AG04449 (cell line): Measurements from ENCODE around the gene TSPAN9.

Source experiments
- CTCF ChIA-PET: fragments of 350-600 bp; formaldehyde crosslinking; extraction: SDS; loops from one replicate; lab custom pipeline; 2021; ENCODE audit warnings: antibody characterized with exemption; lab: Yijun Ruan, JAX
- POLR2A ChIA-PET: fragments of 400-600, 350-600 bp; formaldehyde crosslinking; extraction: SDS; loops from one replicate; lab custom pipeline; 2020; ENCODE audit warnings: antibody characterized with exemption, inconsistent platforms; lab: Yijun Ruan, JAX
- DNase-seq: peaks from one replicate; pipeline ENCODE4 v3.0.0-alpha.2; 2010; ENCODE audit warnings: low read depth, low spot score
- H3K4me3 ChIP-seq: 2 replicates; pipeline ENCODE4 v1.5.1; 2011; ENCODE audit warnings: low read depth, mild to moderate bottlenecking, control low read depth, low read length
- CTCF ChIP-seq: IDR thresholded peaks from one replicate; pipeline ENCODE4 v1.5.1; 2011; ENCODE audit warnings: mild to moderate bottlenecking, moderate library complexity, low read length, control low read depth, inconsistent platforms; ENCODE audit not compliant: insufficient read depth; ENCODE audit errors: missing control alignments

TSPAN9 gene

GRCh38 chr12:3175238-3175637, 98.1 kb downstream of the TSPAN9 start:
- no peak for DNase-seq
- POLR2A ChIA-PET: no interaction called here
- CTCF ChIA-PET: interaction anchor here (1.1 to 3.1 kb wide), 4 partner anchors 25 to 100 kb away, joined by 3 to 13 read pairs (median 4); no protein-coding TSS in a partner anchor
- H3K4me3 ChIP-seq: no peak overlapping the region
- no peak for TF ChIP-seq CTCF

GRCh38 chr12:3176754-3177153, 99.6 kb downstream of the TSPAN9 start:
- H3K4me3 ChIP-seq: no peak overlapping the region
- POLR2A ChIA-PET: no interaction called here
- CTCF ChIA-PET: interaction anchor here (0.9 to 3.1 kb wide), 2 partner anchors 23 to 26 kb away, joined by 3 to 13 read pairs; no protein-coding TSS in a partner anchor
- TF ChIP-seq CTCF: no peak
- DNase-seq: no peak

- CTCF ChIA-PET: interaction anchor here (0.9 to 12.0 kb wide), 3 partner anchors 24 to 25 kb away, joined by 3 to 131 read pairs (median 13); no protein-coding TSS in a partner anchor
- H3K4me3 ChIP-seq: no peak overlapping the region
- no peak for DNase-seq
- POLR2A ChIA-PET: no interaction called here
- TF ChIP-seq CTCF: no peak
Measured at GRCh38 chr12:3177778-3178425, 100.7 kb downstream of the TSPAN9 start.

GRCh38 chr12:3178671-3179313, 101.6 kb downstream of the TSPAN9 start:
- no peak for DNase-seq
- POLR2A ChIA-PET: no interaction called here
- no peak for TF ChIP-seq CTCF
- H3K4me3 ChIP-seq: no peak overlapping the region
- CTCF ChIA-PET: interaction anchor here (1.3 to 12.0 kb wide), 4 partner anchors 25 to 121 kb away, joined by 3 to 131 read pairs (median 4); no protein-coding TSS in a partner anchor

GRCh38 chr12:3179731-3180130, 102.6 kb downstream of the TSPAN9 start:
- DNase-seq: no peak
- ChIA-PET CTCF (interaction anchor here (1.3 to 12.0 kb wide), 4 partner anchors 24 to 120 kb away, joined by 3 to 131 read pairs (median 4); no protein-coding TSS in a partner anchor), POLR2A (no interaction called here)
- no peak for TF ChIP-seq CTCF
- no peak overlapping the region for H3K4me3 ChIP-seq

GRCh38 chr12:3182426-3182825, 105.2 kb downstream of the TSPAN9 start:
- DNase-seq: no peak
- TF ChIP-seq CTCF: no peak
- CTCF ChIA-PET: interaction anchor here (1.3 to 12.0 kb wide), 2 partner anchors 14 to 21 kb away, joined by 4 to 131 read pairs; no protein-coding TSS in a partner anchor
- no peak overlapping the region for H3K4me3 ChIP-seq
- POLR2A ChIA-PET: no interaction called here
